Calu3 (cell line): ENCODE data around the gene CDH9. TPM values are rescaled to one million over a fixed set of nuclear protein-coding genes. Genes with fewer than 3 reads are reported as not detected.

Experiments
- BruUV-seq: library from RNA; stranded (reverse); fragments of 400-500 nt; replicated peaks from 2 replicates; lab custom pipeline; 2021; lab: Mats Ljungman, UMichigan
- CTCF ChIA-PET: fragments of 300-600 bp; sonication (Branson Sonifier 250); formaldehyde crosslinking; loops from one replicate; lab custom pipeline; 2022; ENCODE audit warnings: antibody characterized with exemption; lab: Charles Lee
- DNase-seq: peaks from one replicate; pipeline ENCODE4 v3.0.0; 2022
- H3K27ac Mint-ChIP-seq: one replicate; pipeline ENCODE4 v1.8.0; 2022; ENCODE audit warnings: mixed read lengths; ENCODE audit not compliant: unreplicated experiment
- H3K27me3 Mint-ChIP-seq: one replicate; pipeline ENCODE4 v1.8.0; 2022; ENCODE audit warnings: mixed read lengths; ENCODE audit not compliant: unreplicated experiment
- H3K36me3 Mint-ChIP-seq: one replicate; pipeline ENCODE4 v1.8.0; 2022; ENCODE audit warnings: mild to moderate bottlenecking, moderate library complexity, mixed read lengths; ENCODE audit not compliant: insufficient read depth, unreplicated experiment
- H3K4me1 Mint-ChIP-seq: one replicate; pipeline ENCODE4 v1.8.0; 2022; ENCODE audit warnings: mild to moderate bottlenecking, low read depth, mixed read lengths; ENCODE audit not compliant: unreplicated experiment
- H3K4me3 Mint-ChIP-seq: one replicate; pipeline ENCODE4 v1.8.0; 2022; ENCODE audit warnings: mild to moderate bottlenecking, low read depth, moderate library complexity, mixed read lengths; ENCODE audit not compliant: unreplicated experiment
- H3K9me3 Mint-ChIP-seq: one replicate; pipeline ENCODE4 v1.8.0; 2022; ENCODE audit warnings: low read depth, mixed read lengths; ENCODE audit not compliant: unreplicated experiment
- intact Hi-C: fragments of 100-400 bp; cut with micrococcal nuclease; formaldehyde crosslinking; loops from one replicate; pipeline ENCODE4 v1.10.0; 2022; ENCODE audit not compliant: unreplicated experiment
- total RNA-seq: library from RNA; stranded (reverse); gene quantifications from 2 replicates; pipeline ENCODE4 v1.2.3, GENCODE V29; 2022
- TF ChIP-seq, protein P1 (sequence below): fragments of 200-600 bp; IDR thresholded peaks from one replicate; pipeline ENCODE4 v1.8.0; 2022; ENCODE audit warnings: antibody characterized with exemption; ENCODE audit not compliant: unreplicated experiment

Gene CDH9
- total RNA-seq, 1 experiment from 2014 or later: not detected

DNA sequence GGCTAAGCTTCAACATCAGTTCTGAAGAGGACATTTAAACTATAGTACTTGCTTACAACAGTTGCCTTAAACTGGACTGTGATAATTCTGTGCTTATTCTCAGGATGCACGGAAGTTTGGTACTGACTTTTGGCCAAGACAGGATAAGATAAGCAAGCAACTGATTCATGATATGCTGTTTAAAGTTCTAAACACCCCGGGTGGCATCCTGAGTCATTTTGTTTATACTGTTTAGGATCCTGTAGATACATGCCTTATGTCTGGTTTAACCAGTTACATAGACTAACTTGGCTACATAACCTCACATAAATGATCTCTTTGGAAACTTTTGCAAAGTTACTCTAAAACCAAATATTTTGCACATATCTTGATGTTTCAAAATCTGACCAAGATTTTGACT lies 95.9 kb downstream of the CDH9 start:
- CTCF ChIA-PET: no interaction called here
- Mint-ChIP-seq H3K27ac (no peak overlapping the region), H3K36me3 (no peaks in the 10 kb centered on the region), H3K9me3 (no peaks in the 10 kb centered on the region), H3K27me3 (no peaks in the 10 kb centered on the region), H3K4me1 (no peaks in the 10 kb centered on the region), H3K4me3 (no peak overlapping the region)
- intact Hi-C loops: no loop called here
- DNase-seq: no peak
- TF ChIP-seq, protein P1, sequence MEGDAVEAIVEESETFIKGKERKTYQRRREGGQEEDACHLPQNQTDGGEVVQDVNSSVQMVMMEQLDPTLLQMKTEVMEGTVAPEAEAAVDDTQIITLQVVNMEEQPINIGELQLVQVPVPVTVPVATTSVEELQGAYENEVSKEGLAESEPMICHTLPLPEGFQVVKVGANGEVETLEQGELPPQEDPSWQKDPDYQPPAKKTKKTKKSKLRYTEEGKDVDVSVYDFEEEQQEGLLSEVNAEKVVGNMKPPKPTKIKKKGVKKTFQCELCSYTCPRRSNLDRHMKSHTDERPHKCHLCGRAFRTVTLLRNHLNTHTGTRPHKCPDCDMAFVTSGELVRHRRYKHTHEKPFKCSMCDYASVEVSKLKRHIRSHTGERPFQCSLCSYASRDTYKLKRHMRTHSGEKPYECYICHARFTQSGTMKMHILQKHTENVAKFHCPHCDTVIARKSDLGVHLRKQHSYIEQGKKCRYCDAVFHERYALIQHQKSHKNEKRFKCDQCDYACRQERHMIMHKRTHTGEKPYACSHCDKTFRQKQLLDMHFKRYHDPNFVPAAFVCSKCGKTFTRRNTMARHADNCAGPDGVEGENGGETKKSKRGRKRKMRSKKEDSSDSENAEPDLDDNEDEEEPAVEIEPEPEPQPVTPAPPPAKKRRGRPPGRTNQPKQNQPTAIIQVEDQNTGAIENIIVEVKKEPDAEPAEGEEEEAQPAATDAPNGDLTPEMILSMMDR: no peak
- no TSS peak for BruUV-seq

DNA sequence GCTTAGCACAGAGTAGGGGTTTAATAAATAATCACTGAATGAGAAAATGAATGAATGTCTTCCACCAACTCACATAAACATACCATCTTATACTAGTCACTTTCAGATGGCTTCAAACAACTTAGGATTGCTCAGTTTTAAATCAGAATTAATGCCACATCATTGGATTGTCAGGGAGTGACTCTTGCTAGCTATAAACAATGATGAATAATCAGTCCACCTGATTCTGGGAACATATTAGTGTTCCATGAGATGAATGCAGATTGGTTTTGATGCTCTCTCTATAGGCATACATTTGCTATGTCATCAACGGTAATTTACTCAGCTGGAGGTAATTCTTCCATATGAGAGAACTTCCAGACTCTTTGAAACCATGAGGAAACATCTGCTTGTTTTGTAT lies 97.4 kb downstream of the CDH9 start:
- intact Hi-C loops: no loop called here
- H3K9me3 Mint-ChIP-seq: no peaks in the 10 kb centered on the region
- H3K27ac Mint-ChIP-seq: no peak overlapping the region
- H3K36me3 Mint-ChIP-seq: no peaks in the 10 kb centered on the region
- no peak for DNase-seq
- BruUV-seq: no TSS peak
- H3K27me3 Mint-ChIP-seq: no peaks in the 10 kb centered on the region
- H3K4me3 Mint-ChIP-seq: no peak overlapping the region
- no peaks in the 10 kb centered on the region for H3K4me1 Mint-ChIP-seq
- CTCF ChIA-PET: no interaction called here
- TF ChIP-seq, protein P1: no peak

- BruUV-seq: no TSS peak
- CTCF ChIA-PET: no interaction called here
- DNase-seq: no peak
- TF ChIP-seq, protein P1: no peak
- H3K4me3 Mint-ChIP-seq: no peak overlapping the region
- no peaks in the 10 kb centered on the region for H3K4me1 Mint-ChIP-seq
- H3K27ac Mint-ChIP-seq: no peak overlapping the region
- peaks cover 3% of the 10 kb centered on the region for H3K9me3 Mint-ChIP-seq
- H3K27me3 Mint-ChIP-seq: no peaks in the 10 kb centered on the region
- intact Hi-C loops: no loop called here
- no peaks in the 10 kb centered on the region for H3K36me3 Mint-ChIP-seq
These were observed 106.1 kb downstream of the CDH9 start for GRCh38 chr5:26932238-26932637.

DNA sequence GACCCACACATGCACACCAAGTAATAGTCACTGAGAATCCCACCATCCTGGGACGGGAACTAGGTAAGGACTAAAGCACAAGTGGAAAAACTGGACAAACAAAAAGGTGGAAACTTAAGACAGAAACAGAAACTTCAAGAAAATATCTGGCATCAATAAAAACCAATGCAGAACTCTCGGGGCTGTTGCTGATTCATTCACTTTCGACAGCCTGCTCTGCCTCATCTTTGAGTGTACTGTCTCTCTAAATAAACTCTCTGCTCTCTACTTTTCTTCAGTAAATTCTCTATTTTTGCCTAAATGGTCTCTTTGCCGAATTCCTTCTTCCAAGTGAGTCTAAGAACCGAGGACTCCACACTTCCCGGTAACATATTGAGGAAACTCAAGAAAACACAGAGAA lies 116.9 kb downstream of the CDH9 start:
- intact Hi-C loops: no loop called here
- H3K4me1 Mint-ChIP-seq: no peaks in the 10 kb centered on the region
- no TSS peak for BruUV-seq
- H3K4me3 Mint-ChIP-seq: no peak overlapping the region
- TF ChIP-seq, protein P1: no peak
- H3K27me3 Mint-ChIP-seq: no peaks in the 10 kb centered on the region
- DNase-seq: no peak
- CTCF ChIA-PET: no interaction called here
- peaks cover 10% of the 10 kb centered on the region for H3K9me3 Mint-ChIP-seq
- no peak overlapping the region for H3K27ac Mint-ChIP-seq
- no peaks in the 10 kb centered on the region for H3K36me3 Mint-ChIP-seq
